GM18909 (cell line): ENCODE data around the gene TMCO4.
"Not testable (repeated sequence)": the region's sequence is repeated elsewhere in the genome, so short reads cannot be mapped to it uniquely, and the experiment has no call there.

Experiments
- ATAC-seq: cut with Tn5 transposase; IDR thresholded peaks from one replicate; pipeline ENCODE4 v1.9.1; 2021; ENCODE audit warnings: mild to moderate bottlenecking; ENCODE audit not compliant: unreplicated experiment, poor library complexity

The TMCO4 gene

GRCh38 chr1:19644681-19645410, 154.9 kb downstream of the TMCO4 start:
- no peak for ATAC-seq

GRCh38 chr1:19644395-19644680, 155.4 kb downstream of the TMCO4 start:
- ATAC-seq: no peak

DNA sequence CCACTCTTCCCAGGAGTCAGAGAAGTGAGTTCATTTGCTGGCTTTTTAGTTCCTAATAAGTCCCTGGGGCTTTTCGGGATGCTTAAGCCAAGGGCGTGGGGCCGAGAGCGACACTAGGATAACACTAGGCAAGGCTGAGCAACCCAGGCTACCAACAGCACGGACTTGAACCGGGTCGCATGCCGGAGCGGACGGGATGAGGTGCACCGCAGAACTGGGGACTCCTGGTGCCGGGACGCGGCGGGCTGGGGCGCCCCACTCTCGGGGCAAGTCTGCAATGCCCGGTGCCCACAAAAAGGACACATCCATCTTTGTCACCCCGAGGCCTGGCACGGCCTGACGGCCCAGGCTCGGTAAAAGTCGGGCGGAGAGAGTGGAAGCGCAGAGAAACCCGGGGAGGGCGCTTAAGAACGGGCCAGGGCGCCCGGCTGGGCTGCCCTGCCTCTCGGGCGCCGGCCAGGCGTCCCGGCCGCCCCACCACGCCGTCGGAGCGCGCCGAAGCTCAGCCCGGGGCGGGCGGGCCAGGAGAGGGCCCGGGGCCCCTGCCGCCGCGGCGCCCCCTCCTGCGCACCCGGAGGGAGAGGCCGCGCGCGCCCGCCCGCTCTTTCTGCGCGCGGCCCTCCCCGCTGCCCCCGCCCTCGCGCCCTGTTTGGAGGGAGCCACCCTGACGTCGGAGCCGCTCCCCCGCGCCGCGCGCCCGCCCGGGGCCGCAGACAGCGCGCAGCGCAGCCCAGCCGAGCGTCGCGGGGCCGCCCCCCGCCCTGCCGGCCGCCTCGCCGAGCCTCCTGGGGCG, 155.9 kb downstream of the TMCO4 start, which contains the start of gene NBL1:
TSS of gene NBL1 (plus strand) at position 710 of the 793 bp plus-strand sequence. CDS start 10,720 bp downstream, outside the sequence.
- no peak for ATAC-seq

- no peak for ATAC-seq
These were observed 156.6 kb downstream of the TMCO4 start for GRCh38 chr1:19643121-19643520.

- ATAC-seq: no peak
These were observed 159.1 kb downstream of the TMCO4 start for GRCh38 chr1:19640363-19641316.

- no peak for ATAC-seq
These were observed 159.7 kb downstream of the TMCO4 start for GRCh38 chr1:19639999-19640362.

DNA sequence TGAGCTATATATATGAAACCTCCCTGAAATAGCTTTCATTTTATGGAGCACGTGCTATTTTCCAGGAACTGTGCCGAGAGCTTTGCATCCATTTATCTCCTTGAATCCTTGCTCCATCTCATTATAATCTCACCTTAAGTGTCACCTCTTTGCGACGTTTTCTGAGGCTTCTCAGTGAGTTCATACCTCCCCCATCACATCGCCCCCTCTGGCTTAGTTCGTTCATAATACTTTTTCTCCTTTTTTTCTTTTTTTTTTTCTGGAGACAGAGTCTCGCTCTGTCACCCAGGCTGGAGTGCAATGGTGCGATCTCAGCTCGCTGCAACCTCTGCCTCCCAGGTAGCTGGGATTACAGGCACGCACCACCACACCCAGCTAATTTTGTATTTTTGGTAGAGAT, 160.5 kb downstream of the TMCO4 start:
- ATAC-seq: not testable (repeated sequence)

GRCh38 chr1:19637606-19638005, 162.1 kb downstream of the TMCO4 start:
- ATAC-seq: no peak

GRCh38 chr1:19636749-19637148, 163.0 kb downstream of the TMCO4 start:
- ATAC-seq: not testable (repeated sequence)

- ATAC-seq: no peak
These were observed 163.7 kb downstream of the TMCO4 start for GRCh38 chr1:19636065-19636464.

GRCh38 chr1:19635646-19636045, 164.1 kb downstream of the TMCO4 start:
- no peak for ATAC-seq

- ATAC-seq: not testable (repeated sequence)
These were observed 164.7 kb downstream of the TMCO4 start for GRCh38 chr1:19635064-19635463.

GRCh38 chr1:19633106-19633505, 166.6 kb downstream of the TMCO4 start:
- no peak for ATAC-seq
